HCT116 (cell line): ENCODE results near the gene PARP8. TPM values are rescaled to one million over a fixed set of nuclear protein-coding genes. Genes with fewer than 3 reads are reported as not detected.

Experiments
- ATAC-seq: fragments of 200-7000 bp; cut with Tn5 transposase; 2 replicates; pipeline ENCODE4 v1.9.1; 2020; ENCODE audit warnings: mild to moderate bottlenecking, moderate library complexity
- BruUV-seq: library from RNA; stranded (reverse); fragments of 400-500 nt; replicated peaks from 2 replicates; lab custom pipeline; 2021; lab: Mats Ljungman, UMichigan
- CTCF ChIA-PET: fragments of 300-600 bp; sonication (Branson Sonifier 250); formaldehyde crosslinking; loops from one replicate; lab custom pipeline; 2021; ENCODE audit warnings: antibody characterized with exemption; lab: Charles Lee
- POLR2A ChIA-PET: fragments of 300-600, 350-600 bp; sonication (Branson Sonifier 250); formaldehyde crosslinking; loops from one replicate; lab custom pipeline; 2021; ENCODE audit warnings: antibody characterized with exemption; lab: Charles Lee
- RAD21 ChIA-PET, 2 experiments: fragments of 300-600 bp; sonication (Branson Sonifier 250); formaldehyde crosslinking; loops; one replicate each; lab custom pipeline; 2023; ENCODE audit warnings: low total read pairs in 2 of 2; ENCODE audit not compliant: uncharacterized antibody in 2 of 2, unreplicated experiment in 2 of 2, low non-redundant PET in 1 of 2; lab: Charles Lee
- DNase-seq: peaks from one replicate; pipeline ENCODE4 v3.0.0-alpha.2; 2010; ENCODE audit warnings: low read depth, low spot score
- H2AFZ ChIP-seq: fragments of 200-600 bp; shearing (Covaris generic), sonication (generic); 2 replicates; pipeline ENCODE4 v1.6.1; 2017; ENCODE audit warnings: low read depth, mixed run types, mixed read lengths, antibody characterized with exemption, low read length; ENCODE audit not compliant: poor library complexity, severe bottlenecking
- H3K27ac ChIP-seq: 2 replicates; pipeline ENCODE4 v1.5.1; 2012; ENCODE audit warnings: low read depth, low read length
- H3K27me3 ChIP-seq: fragments of 200-600 bp; sonication (generic); 2 replicates; pipeline ENCODE4 v1.6.1; 2016; ENCODE audit warnings: mixed run types, low read length, mixed read lengths; ENCODE audit not compliant: insufficient read depth
- H3K36me3 ChIP-seq, 2 experiments: fragments of 200-500 bp in 1 of 2; fragments of 200-600 bp in 1 of 2; sonication (Bioruptor generic) in 1 of 2; sonication (generic) in 1 of 2; 2 replicates each; pipeline versions ENCODE4 v1.5.1 to v1.6.1; 2014 to 2016; ENCODE audit warnings: low read length in 2 of 2, inconsistent platforms in 1 of 2, mixed read lengths in 1 of 2, mixed run types in 1 of 2; ENCODE audit not compliant: insufficient read depth in 2 of 2, control insufficient read depth in 1 of 2
- H3K4me1 ChIP-seq, 2 experiments: fragments of 200-600 bp in 1 of 2; sonication (generic) in 1 of 2; 2 replicates each; pipeline versions ENCODE4 v1.5.1 to v1.6.1; 2012 to 2017; ENCODE audit warnings: low read length in 2 of 2, inconsistent platforms in 1 of 2, mild to moderate bottlenecking in 1 of 2, mixed read lengths in 1 of 2, mixed run types in 1 of 2, moderate library complexity in 1 of 2; ENCODE audit not compliant: insufficient read depth in 2 of 2, control insufficient read depth in 1 of 2
- H3K4me2 ChIP-seq: fragments of 200-600 bp; sonication (generic); 2 replicates; pipeline ENCODE4 v1.6.1; 2017; ENCODE audit warnings: mixed run types, low read length, mixed read lengths
- H3K4me3 ChIP-seq, 2 experiments: fragments of 200-600 bp in 1 of 2; sonication (generic) in 1 of 2; replicated peaks in 1 of 2; 2 replicates each; pipeline ENCODE4 v1.5.1; 2011 to 2016; ENCODE audit warnings: low read length in 2 of 2, control low read depth in 1 of 2, low read depth in 1 of 2, mild to moderate bottlenecking in 1 of 2, mixed read lengths in 1 of 2, mixed run types in 1 of 2
- H3K79me2 ChIP-seq: fragments of 200-600 bp; sonication (generic); 2 replicates; pipeline ENCODE4 v1.6.1; 2017; ENCODE audit warnings: mild to moderate bottlenecking, mixed run types, low read length, moderate library complexity, mixed read lengths; ENCODE audit not compliant: insufficient read depth
- H3K9ac ChIP-seq: fragments of 200-600 bp; sonication (generic); 2 replicates; pipeline ENCODE4 v1.6.1; 2016; ENCODE audit warnings: low read length, mixed read lengths
- H3K9me2 ChIP-seq: fragments of 200-600 bp; sonication (generic), shearing (Covaris generic); 2 replicates; pipeline ENCODE4 v1.6.1; 2017; ENCODE audit warnings: mixed run types, mild to moderate bottlenecking, moderate library complexity; ENCODE audit not compliant: insufficient read depth
- H3K9me3 ChIP-seq, 2 experiments: fragments of 200-500 bp in 1 of 2; fragments of 200-600 bp in 1 of 2; sonication (Bioruptor generic) in 1 of 2; sonication (generic) in 1 of 2; 2 replicates each; pipeline ENCODE4 v1.6.1; 2014 to 2017; ENCODE audit warnings: low read length in 2 of 2, mixed read lengths in 2 of 2, inconsistent platforms in 1 of 2, low read depth in 1 of 2, mild to moderate bottlenecking in 1 of 2, mixed run types in 1 of 2, moderate library complexity in 1 of 2; ENCODE audit not compliant: control insufficient read depth in 1 of 2, insufficient read depth in 1 of 2
- H4K20me1 ChIP-seq: fragments of 200-600 bp; sonication (generic), shearing (Covaris generic); 2 replicates; pipeline ENCODE4 v1.6.1; 2017; ENCODE audit warnings: mixed run types, mild to moderate bottlenecking, moderate library complexity; ENCODE audit not compliant: insufficient read depth
- CTCF ChIP-seq, 3 experiments: fragments of 200-600 bp in 1 of 3; sonication (generic) in 1 of 3; IDR thresholded peaks in 2 of 3; conservative IDR thresholded peaks in 1 of 3; 2 replicates each; pipeline ENCODE4 v1.5.1; 2012 to 2017; ENCODE audit warnings: low read depth in 2 of 3, low read length in 2 of 3, antibody characterized with exemption in 1 of 3, borderline replicate concordance in 1 of 3, control low read depth in 1 of 3, mild to moderate bottlenecking in 1 of 3, mixed read lengths in 1 of 3, mixed run types in 1 of 3, moderate library complexity in 1 of 3; ENCODE audit not compliant: insufficient read depth in 1 of 3
- ELF1 ChIP-seq: IDR thresholded peaks from 2 replicates; pipeline ENCODE4 v1.6.1; 2012; ENCODE audit warnings: low read depth, borderline replicate concordance
- EZH2 ChIP-seq: fragments of 200-600 bp; sonication (generic); IDR thresholded peaks from 2 replicates; pipeline ENCODE4 v1.6.1; 2017; ENCODE audit warnings: antibody characterized with exemption, mixed run types
- EZH2phosphoT487 ChIP-seq: fragments of 200-600 bp; IDR thresholded peaks from 2 replicates; pipeline ENCODE4 v1.6.1; 2018; ENCODE audit warnings: antibody characterized with exemption, borderline replicate concordance
- FOSL1 ChIP-seq: IDR thresholded peaks from 2 replicates; pipeline ENCODE4 v1.6.1; 2012; ENCODE audit warnings: low read depth
- MAX ChIP-seq: IDR thresholded peaks from 2 replicates; pipeline ENCODE4 v1.6.1; 2012
- POLR2AphosphoS5 ChIP-seq: IDR thresholded peaks from 2 replicates; pipeline ENCODE4 v1.6.1; 2011; ENCODE audit warnings: mild to moderate bottlenecking, low read depth, low read length, moderate library complexity
- RAD21 ChIP-seq: IDR thresholded peaks from 2 replicates; pipeline ENCODE4 v1.6.1; 2012; ENCODE audit warnings: low read depth, mild to moderate bottlenecking
- SIN3A ChIP-seq: IDR thresholded peaks from 2 replicates; pipeline ENCODE4 v1.6.1; 2012; ENCODE audit warnings: low read depth
- SP1 ChIP-seq: IDR thresholded peaks from 2 replicates; pipeline ENCODE4 v1.6.1; 2012; ENCODE audit warnings: low read depth
- YY1 ChIP-seq: IDR thresholded peaks from 2 replicates; pipeline ENCODE4 v1.6.1; 2011; ENCODE audit warnings: low read length, low read depth, moderate library complexity, mild to moderate bottlenecking; ENCODE audit not compliant: insufficient replicate concordance; ENCODE audit errors: extremely low read depth
- ZBTB33 ChIP-seq: IDR thresholded peaks from 2 replicates; pipeline ENCODE4 v1.6.1; 2011; ENCODE audit warnings: mild to moderate bottlenecking, low read length, moderate library complexity; ENCODE audit not compliant: insufficient replicate concordance; ENCODE audit errors: extremely low read depth
- ZFX ChIP-seq: fragments of 450-650 bp; IDR thresholded peaks from 2 replicates; pipeline ENCODE4 v1.6.1; 2017
- intact Hi-C: fragments of 100-400 bp; cut with micrococcal nuclease; formaldehyde crosslinking; loops from 2 replicates; pipeline ENCODE4 v1.10.0; 2022
- total RNA-seq: library from RNA; stranded (reverse); gene quantifications from one replicate; pipeline ENCODE4 v1.2.1, GENCODE V29; 2021; ENCODE audit not compliant: unreplicated experiment

The PARP8 gene
- total RNA-seq, 1 experiment from 2014 or later: 19.0 TPM

DNA sequence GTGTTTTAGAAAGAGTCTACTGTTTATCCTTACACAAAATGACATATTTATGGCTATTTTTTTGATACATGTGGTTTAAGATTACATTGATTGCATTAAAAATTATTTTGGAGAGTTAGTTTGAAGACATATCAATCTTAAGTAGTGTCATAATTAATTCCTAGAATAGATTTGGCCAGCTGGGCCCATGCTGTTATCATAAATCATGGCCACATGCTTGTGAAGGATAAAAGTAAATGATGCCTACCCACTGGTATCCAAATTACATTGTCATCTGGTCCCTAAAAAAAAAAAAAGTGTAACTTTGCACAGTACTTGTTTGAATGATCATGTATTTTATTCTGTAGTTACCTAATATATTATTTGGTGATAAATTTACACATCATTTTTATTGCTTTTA is 96.9 kb downstream of the PARP8 start:
- Histone ChIP-seq H4K20me1 (no peaks in the 10 kb centered on the region; the same call in 1 of the 2 replicates), H3K9me3 (no peaks in the 10 kb centered on the region), H3K79me2 (no peaks in the 10 kb centered on the region), H3K4me3 (no peak overlapping the region), H3K4me2 (no peak overlapping the region), H2AFZ (no peak overlapping the region), H3K4me1 (no peaks in the 10 kb centered on the region), H3K9me2 (no peaks in the 10 kb centered on the region), H3K27ac (no peak overlapping the region), H3K27me3 (no peaks in the 10 kb centered on the region), H3K36me3 (no peaks in the 10 kb centered on the region), H3K9ac (no peak overlapping the region)
- intact Hi-C loops: no loop called here
- TF ChIP-seq RAD21: no peak
- TF ChIP-seq CTCF (IDR thresholded peaks at IDR 0.05 in 2 of 3, conservative IDR thresholded peaks at IDR 0.05 in 1 of 3; ENCODE audit: borderline replicate concordance in 1 of 3, insufficient read depth in 1 of 3, low read depth in 2 of 3, low read length in 2 of 3): no peak
- no peak for TF ChIP-seq MAX
- TF ChIP-seq EZH2phosphoT487: no peak
- TF ChIP-seq POLR2AphosphoS5: no peak
- TF ChIP-seq SP1: no peak
- no peak for TF ChIP-seq FOSL1
- TF ChIP-seq ZBTB33: no peak
- no peak for TF ChIP-seq SIN3A
- no peak for TF ChIP-seq ELF1
- TF ChIP-seq YY1: no peak
- no peak for TF ChIP-seq EZH2
- TF ChIP-seq ZFX: no peak
- ChIA-PET CTCF (no interaction called here), RAD21 (interaction anchor here in 1 of 2 experiments (0.6 kb wide), 1 partner anchor 416 kb away, joined by 3 read pairs; no protein-coding TSS in a partner anchor), POLR2A (no interaction called here)
- no peak for DNase-seq
- ATAC-seq: no peak
- BruUV-seq: no TSS peak
